SIG-M5 treated with dmso at 0.1 percent for 504 hours (cell line): Measurements from ENCODE around the gene RTN4RL1.

Experiments
- DNase-seq: peaks from one replicate; lab custom pipeline; 2025; ENCODE audit not compliant: unreplicated experiment; lab: John Stamatoyannopoulos, UW

The RTN4RL1 gene, protein sequence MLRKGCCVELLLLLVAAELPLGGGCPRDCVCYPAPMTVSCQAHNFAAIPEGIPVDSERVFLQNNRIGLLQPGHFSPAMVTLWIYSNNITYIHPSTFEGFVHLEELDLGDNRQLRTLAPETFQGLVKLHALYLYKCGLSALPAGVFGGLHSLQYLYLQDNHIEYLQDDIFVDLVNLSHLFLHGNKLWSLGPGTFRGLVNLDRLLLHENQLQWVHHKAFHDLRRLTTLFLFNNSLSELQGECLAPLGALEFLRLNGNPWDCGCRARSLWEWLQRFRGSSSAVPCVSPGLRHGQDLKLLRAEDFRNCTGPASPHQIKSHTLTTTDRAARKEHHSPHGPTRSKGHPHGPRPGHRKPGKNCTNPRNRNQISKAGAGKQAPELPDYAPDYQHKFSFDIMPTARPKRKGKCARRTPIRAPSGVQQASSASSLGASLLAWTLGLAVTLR

DNA sequence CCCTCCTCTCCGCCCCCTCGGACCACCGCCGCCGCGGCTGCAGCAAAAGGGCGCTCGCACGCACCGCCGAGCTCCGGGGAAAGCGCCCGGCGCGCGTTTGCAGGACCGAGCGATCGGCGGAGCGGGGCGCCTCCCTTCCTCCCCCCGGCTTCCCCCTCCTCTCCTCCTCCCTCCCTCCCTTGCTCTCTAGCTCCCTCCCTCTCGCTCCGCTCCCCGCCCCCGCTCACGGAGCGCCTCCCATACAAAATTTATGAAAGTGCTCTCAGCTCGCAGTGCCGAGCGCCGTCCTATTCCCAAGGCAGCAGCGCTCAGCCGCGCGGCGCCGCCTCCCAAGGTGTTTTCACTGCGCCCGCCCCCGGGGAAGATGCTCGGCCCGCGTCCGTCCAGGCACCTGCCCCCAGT is at the start of gene RTN4RL1:
RTN4RL1 (minus strand) TSS at position 115 of the 402 bp plus-strand sequence. CDS start 469 bp downstream, outside the sequence.
- peak; percentile 60 for DNase-seq

- DNase-seq, result no peak
Measured at GRCh38 chr17:2074919-2075318, 49.8 kb upstream of the RTN4RL1 start.

DNA sequence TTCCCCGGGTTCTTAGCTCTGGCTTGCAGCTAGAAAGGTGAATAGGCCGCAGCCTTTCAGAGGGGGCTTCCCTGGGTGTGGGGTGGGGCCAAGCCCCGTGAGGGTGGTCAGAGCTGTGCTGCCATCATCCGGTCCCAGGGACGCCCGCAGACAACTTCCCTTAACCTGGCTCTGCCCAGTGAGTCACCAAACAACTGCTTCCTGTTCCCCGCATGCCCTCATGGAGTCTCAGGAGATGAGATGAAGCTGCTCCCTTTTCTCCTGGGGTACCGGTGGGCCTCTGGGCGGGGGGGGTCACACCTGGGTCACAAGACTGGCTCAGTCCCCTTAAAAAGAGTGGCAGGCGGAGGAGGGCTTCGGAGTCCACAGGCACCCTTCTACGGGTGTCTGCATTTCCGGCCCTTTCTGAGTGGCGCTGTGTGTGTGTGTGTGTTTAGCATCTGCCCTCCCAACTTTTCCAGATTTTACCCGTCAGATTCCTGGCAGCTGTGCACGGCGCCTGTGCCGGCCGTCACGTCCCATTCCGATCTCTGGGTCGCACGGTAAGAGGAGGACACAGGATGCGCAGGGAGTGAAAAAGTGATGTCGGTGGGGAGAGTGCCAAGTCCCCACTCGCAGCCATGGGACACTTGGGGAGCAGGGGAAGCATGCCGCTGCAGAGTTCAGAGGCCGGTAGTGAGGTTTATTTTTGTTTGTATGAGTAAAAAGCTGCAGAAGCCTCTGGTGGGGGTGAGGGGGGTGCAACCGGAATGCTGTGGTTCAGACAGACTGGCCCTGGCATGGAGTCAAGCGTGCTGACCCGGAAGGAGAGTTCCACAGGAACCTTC is 46.5 kb upstream of the RTN4RL1 start:
- DNase-seq, result no peak

GRCh38 chr17:2071024-2071385 is 45.9 kb upstream of the RTN4RL1 start:
- no peak for DNase-seq

- DNase-seq, result no peak
Measured at GRCh38 chr17:2070241-2071023, 45.3 kb upstream of the RTN4RL1 start.

GRCh38 chr17:2068519-2069051 is 43.5 kb upstream of the RTN4RL1 start:
- no peak for DNase-seq

DNA sequence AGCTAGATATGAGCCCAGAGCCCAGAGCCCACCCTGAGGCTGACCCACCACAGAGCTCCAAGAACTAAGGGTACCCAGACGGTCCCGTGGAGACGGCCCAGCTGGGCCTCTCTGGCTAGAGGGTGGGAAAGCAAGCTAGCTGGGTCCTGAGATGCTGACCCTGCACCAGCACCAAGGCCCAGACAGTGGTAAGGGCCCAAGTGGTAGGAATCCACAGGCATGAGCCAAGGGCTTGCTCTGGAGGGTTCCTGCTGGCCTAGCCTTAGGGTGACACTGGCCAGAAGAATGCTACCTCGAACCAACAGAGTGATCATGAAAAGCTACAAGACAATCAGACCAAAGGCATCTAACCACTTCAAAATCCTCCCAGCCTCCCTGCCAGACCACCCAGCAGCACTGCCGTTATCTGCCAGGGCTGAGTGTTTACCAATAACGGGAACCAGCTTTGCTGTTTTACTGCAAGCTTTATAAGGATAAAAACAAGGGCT is 42.9 kb upstream of the RTN4RL1 start:
- DNase-seq, result no peak

GRCh38 chr17:2067608-2068024 is 42.5 kb upstream of the RTN4RL1 start:
- no peak for DNase-seq

- DNase-seq, result no peak
Measured at GRCh38 chr17:2067048-2067561, 42.0 kb upstream of the RTN4RL1 start.

DNA sequence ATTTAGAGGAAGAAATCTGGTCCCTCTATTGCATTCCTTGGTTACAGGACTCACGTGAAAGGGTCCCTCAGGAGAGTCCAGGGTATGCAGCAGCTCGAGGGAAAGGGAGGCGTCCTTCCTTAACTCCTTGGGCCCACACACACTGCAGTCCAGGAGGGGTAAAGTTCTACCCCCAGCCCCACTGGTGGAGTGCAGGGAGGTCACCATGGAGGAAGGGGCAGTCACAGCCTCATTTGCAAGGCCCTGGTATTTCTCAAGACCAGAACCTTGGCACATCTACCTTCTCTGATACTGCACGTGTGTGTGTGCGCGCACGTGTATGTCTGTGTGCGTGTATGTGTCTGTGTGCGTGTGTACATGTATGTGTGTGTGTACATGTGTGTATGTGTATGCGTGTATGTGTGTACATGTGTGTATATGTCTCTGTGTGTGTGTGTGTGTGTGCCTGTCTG is 40.8 kb upstream of the RTN4RL1 start:
- no peak for DNase-seq

GRCh38 chr17:2064980-2065785 is 40.0 kb upstream of the RTN4RL1 start:
- no peak for DNase-seq

GRCh38 chr17:2064520-2064971 is 39.4 kb upstream of the RTN4RL1 start:
- DNase-seq, result no peak

GRCh38 chr17:2064147-2064489 is 39.0 kb upstream of the RTN4RL1 start:
- DNase-seq, result no peak

DNA sequence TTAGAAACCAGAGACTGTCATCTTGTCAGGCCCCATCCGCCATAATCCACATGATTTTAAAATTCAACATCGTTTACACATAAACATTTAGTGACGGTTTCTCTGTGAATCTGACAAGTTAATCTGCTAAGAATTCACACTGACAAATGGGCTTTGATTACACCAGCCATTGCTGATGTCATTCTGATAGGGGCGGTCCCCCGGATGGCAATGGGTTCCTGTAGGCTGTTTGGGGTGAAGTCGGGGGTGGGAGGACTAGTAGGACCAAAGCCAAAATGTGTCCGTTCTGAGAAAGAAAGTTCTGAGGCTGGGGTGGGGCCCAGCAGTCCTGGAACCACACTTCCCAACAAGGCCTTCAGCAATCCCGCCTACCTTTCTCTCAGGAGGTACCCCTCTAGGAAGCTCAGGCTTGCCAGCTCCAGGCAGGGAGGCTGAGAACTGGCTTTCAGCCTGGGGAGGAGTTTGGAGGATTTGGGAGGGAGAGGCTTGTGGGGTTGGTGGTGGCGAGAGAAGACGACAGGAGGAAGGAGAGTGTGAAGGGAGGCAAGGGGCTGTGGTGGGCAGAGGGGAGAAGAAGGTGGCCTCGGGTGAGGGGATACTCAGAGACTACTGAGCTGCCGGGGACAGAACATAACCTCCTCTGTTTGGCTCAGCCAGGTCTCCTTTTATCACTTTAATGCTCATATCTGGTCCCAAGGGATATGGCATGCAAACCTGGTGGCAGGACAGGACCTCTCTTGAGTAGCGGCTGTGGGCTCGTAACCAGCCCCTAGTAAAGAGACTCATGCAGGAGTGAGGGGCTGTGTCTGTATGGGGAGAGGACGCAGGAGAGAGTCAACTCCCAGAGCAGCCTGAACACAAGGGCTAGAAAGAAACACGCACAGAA is 38.4 kb upstream of the RTN4RL1 start:
- DNase-seq, result no peak

- DNase-seq, result no peak
Measured at GRCh38 chr17:2062571-2063183, 37.5 kb upstream of the RTN4RL1 start.

DNA sequence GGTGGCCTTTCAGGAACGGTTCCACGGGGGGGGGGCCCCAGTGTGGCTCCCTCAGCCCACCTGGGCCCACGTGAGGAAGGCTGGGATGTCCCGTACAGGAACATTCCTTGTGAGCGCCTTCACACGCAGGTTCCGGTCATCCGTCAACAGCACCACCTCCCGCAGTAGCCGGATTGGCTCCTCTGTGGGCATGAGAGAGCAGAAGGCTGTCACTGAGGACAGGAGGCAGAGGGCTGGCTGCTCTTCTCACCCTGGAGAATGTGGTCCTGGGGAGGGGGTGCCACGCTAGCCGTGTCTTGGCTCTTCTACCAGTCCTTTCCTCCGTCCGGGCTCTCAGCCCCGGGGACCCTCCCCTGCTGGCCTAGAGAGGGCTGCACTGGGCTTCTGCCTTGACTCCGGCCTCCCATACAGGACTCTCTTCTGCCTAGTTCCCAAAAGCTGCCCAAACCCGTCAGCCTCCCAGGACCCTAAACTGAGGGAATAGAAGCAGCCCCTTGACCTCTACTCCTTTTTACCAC is 36.4 kb upstream of the RTN4RL1 start:
- no peak for DNase-seq

DNA sequence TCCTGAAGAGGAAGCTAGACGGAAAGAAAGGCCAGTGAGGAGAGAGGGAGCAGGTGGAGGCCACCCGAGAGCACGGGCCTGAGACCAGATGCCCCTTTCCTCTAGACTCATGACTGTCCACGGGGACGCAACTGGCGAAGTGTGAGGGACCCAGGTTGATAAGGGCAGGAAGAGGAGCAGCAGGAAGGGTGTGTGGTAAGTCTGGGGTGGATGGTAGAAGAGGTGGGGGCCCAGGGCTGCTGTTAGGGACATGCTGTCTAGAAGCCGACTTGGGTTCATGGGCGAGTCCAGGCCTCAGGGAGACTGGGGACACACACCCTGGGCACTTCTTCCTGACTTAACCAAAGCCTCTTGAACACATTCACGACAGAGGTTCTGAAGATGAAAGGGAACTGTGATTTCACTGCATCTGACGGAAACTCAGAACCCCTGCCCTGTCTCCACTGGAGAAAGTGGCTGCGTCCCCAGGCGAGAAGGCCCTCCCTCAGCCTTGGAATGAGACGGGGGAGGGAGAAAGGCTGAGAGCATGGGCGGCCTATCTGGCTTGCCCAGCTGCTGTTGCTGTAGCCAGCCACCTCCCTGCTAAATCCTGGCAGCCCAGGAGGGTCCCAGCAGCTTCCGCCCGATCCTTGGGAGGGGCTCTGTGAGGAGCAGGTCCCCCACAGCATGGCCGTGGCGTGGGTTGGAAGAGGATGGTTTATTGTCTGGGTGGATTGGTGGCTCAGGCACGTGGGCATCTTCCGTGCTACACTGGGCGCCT is 35.7 kb upstream of the RTN4RL1 start:
- no peak for DNase-seq

- DNase-seq, result no peak
Measured at GRCh38 chr17:2060385-2060658, 35.2 kb upstream of the RTN4RL1 start.
